GM19372 (cell line): Measurements from ENCODE around the gene SHCBP1L.

Experiments
- ATAC-seq: cut with Tn5 transposase; IDR thresholded peaks from one replicate; pipeline ENCODE4 v1.9.1; 2021; ENCODE audit warnings: mild to moderate bottlenecking, low read depth, moderate library complexity; ENCODE audit not compliant: unreplicated experiment

The SHCBP1L gene

GRCh38 chr1:182952677-182953444 is at the start of gene SHCBP1L:
Gene SHCBP1L, minus strand, starts transcription at chr1:182953166. Its CDS starts 33 bp downstream, at chr1:182953133.
- ATAC-seq: no peak

- ATAC-seq: no peak
These were observed 49.3 kb upstream of the SHCBP1L start for GRCh38 chr1:183002267-183002666.

- no peak for ATAC-seq
These were observed 47.4 kb upstream of the SHCBP1L start for GRCh38 chr1:183000167-183000962.

GRCh38 chr1:182998482-182998881 is 45.5 kb upstream of the SHCBP1L start:
- no peak for ATAC-seq

GRCh38 chr1:182996816-182997215 is 43.9 kb upstream of the SHCBP1L start:
- no peak for ATAC-seq

GRCh38 chr1:182995894-182996293 is 42.9 kb upstream of the SHCBP1L start:
- ATAC-seq: no peak

- ATAC-seq: no peak
These were observed 40.8 kb upstream of the SHCBP1L start for GRCh38 chr1:182993746-182994145.

GRCh38 chr1:182990413-182991144 is 37.6 kb upstream of the SHCBP1L start:
- no peak for ATAC-seq

- ATAC-seq: no peak
These were observed 32.9 kb upstream of the SHCBP1L start for GRCh38 chr1:182985876-182986275.

- no peak for ATAC-seq
These were observed 31.7 kb upstream of the SHCBP1L start for GRCh38 chr1:182984621-182985020.

GRCh38 chr1:182984138-182984537 is 31.2 kb upstream of the SHCBP1L start:
- ATAC-seq: no peak

GRCh38 chr1:182978151-182978853 is 25.3 kb upstream of the SHCBP1L start:
- ATAC-seq: no peak

- no peak for ATAC-seq
These were observed 24.5 kb upstream of the SHCBP1L start for GRCh38 chr1:182977480-182977879.

GRCh38 chr1:182974506-182975191 is 21.7 kb upstream of the SHCBP1L start:
- ATAC-seq: no peak

- no peak for ATAC-seq
These were observed 19.9 kb upstream of the SHCBP1L start for GRCh38 chr1:182972829-182973228.

- ATAC-seq: no peak
These were observed 19.3 kb upstream of the SHCBP1L start for GRCh38 chr1:182972231-182972630.

- no peak for ATAC-seq
These were observed 18.3 kb upstream of the SHCBP1L start for GRCh38 chr1:182971219-182971618.

GRCh38 chr1:182968836-182969734 is 16.1 kb upstream of the SHCBP1L start:
- no peak for ATAC-seq
